ENCODE results near the gene CERT1.

The CERT1 gene

GRCh38 chr5:75330404-75330803 is 181.0 kb downstream of the CERT1 start:
- DNase-seq (ENCODE audit: insufficient read length, low spot score) (no peak), FAIRE-seq (no peak)
- TF ChIP-seq POLR2A (IDR thresholded peaks at IDR 0.05; ENCODE audit: low read depth, low read length) = no peak

Data from H54 (cell line).